ENCODE measurements around the gene CD9. TPM values are rescaled to one million over a fixed set of nuclear protein-coding genes. Genes with fewer than 3 reads are reported as not detected.

CD9 gene
- total RNA-seq, 1 donor from 2014 or later = 120 TPM

- Mint-ChIP-seq H3K27ac (no peak overlapping the region), H3K4me3 (no peak overlapping the region), H3K36me3 (peaks cover 5% of the 10 kb centered on the region), H3K9me3 (peaks cover 9% of the 10 kb centered on the region), H3K4me1 (ENCODE audit: unreplicated experiment) (no peaks in the 10 kb centered on the region), H3K27me3 (peaks cover 9% of the 10 kb centered on the region)
- DNase-seq (ENCODE audit: extremely low spot score, unreplicated experiment) = no peak
- TF ChIP-seq CTCF (conservative IDR thresholded peaks at IDR 0.05) = no peak
Observed at GRCh38 chr12:6253278-6253677, 53.1 kb downstream of the CD9 start.

- H3K9me3 Mint-ChIP-seq = peaks cover 15% of the 10 kb centered on the region
- peaks cover 3% of the 10 kb centered on the region for H3K27me3 Mint-ChIP-seq
Observed at GRCh38 chr12:6254491-6254890, 54.3 kb downstream of the CD9 start.

GRCh38 chr12:6257007-6257406, 56.8 kb downstream of the CD9 start:
- Mint-ChIP-seq H3K4me1 (ENCODE audit: unreplicated experiment) (no peaks in the 10 kb centered on the region), H3K27ac (no peak overlapping the region), H3K27me3 (no peaks in the 10 kb centered on the region), H3K4me3 (no peak overlapping the region), H3K36me3 (peaks cover 4% of the 10 kb centered on the region), H3K9me3 (peaks cover 15% of the 10 kb centered on the region)
- no peak for DNase-seq (ENCODE audit: extremely low spot score, unreplicated experiment)
- TF ChIP-seq CTCF (conservative IDR thresholded peaks at IDR 0.05) = no peak

More at GRCh38 chr12:6254491-6254890, 54.3 kb downstream of the CD9 start:
- no peaks in the 10 kb centered on the region for H3K4me1 Mint-ChIP-seq (ENCODE audit: unreplicated experiment)
- no peak for TF ChIP-seq CTCF (conservative IDR thresholded peaks at IDR 0.05)
- H3K36me3 Mint-ChIP-seq = peaks cover 4% of the 10 kb centered on the region
- no peak overlapping the region for H3K4me3 Mint-ChIP-seq
- no peak for DNase-seq (ENCODE audit: extremely low spot score, unreplicated experiment)
- no peak overlapping the region for H3K27ac Mint-ChIP-seq

- peaks cover 15% of the 10 kb centered on the region for H3K9me3 Mint-ChIP-seq
- H3K36me3 Mint-ChIP-seq = peaks cover 4% of the 10 kb centered on the region
- DNase-seq (ENCODE audit: extremely low spot score, unreplicated experiment) = no peak
Observed at GRCh38 chr12:6262211-6262610, 62.0 kb downstream of the CD9 start.

GRCh38 chr12:6262623-6263022, 62.4 kb downstream of the CD9 start:
- Mint-ChIP-seq H3K27ac (peak overlapping the region; percentile 49), H3K4me1 (ENCODE audit: unreplicated experiment) (peaks cover 12% of the 10 kb centered on the region), H3K9me3 (peaks cover 11% of the 10 kb centered on the region), H3K4me3 (no peak overlapping the region), H3K27me3 (no peaks in the 10 kb centered on the region), H3K36me3 (peaks cover 4% of the 10 kb centered on the region)
- no peak for TF ChIP-seq CTCF (conservative IDR thresholded peaks at IDR 0.05)
- no peak for DNase-seq (ENCODE audit: extremely low spot score, unreplicated experiment)

More at GRCh38 chr12:6262211-6262610, 62.0 kb downstream of the CD9 start:
- no peak for TF ChIP-seq CTCF (conservative IDR thresholded peaks at IDR 0.05)
- Mint-ChIP-seq H3K27me3 (no peaks in the 10 kb centered on the region), H3K4me1 (ENCODE audit: unreplicated experiment) (peaks cover 12% of the 10 kb centered on the region), H3K4me3 (no peak overlapping the region), H3K27ac (peak overlapping the region; percentile 49)

- peaks cover under 1% of the 10 kb centered on the region for H3K9me3 Mint-ChIP-seq
- peaks cover 15% of the 10 kb centered on the region for H3K4me1 Mint-ChIP-seq (ENCODE audit: unreplicated experiment)
- peak overlapping the region; percentile 73 for H3K27ac Mint-ChIP-seq
- H3K4me3 Mint-ChIP-seq = no peak overlapping the region
- H3K27me3 Mint-ChIP-seq = no peaks in the 10 kb centered on the region
- H3K36me3 Mint-ChIP-seq = peaks cover 2% of the 10 kb centered on the region
- DNase-seq (ENCODE audit: extremely low spot score, unreplicated experiment) = no peak
- no peak for TF ChIP-seq CTCF (conservative IDR thresholded peaks at IDR 0.05)
Observed at GRCh38 chr12:6263931-6264330, 63.7 kb downstream of the CD9 start.

Measured in type B pancreatic cell (in vitro differentiated cells).